RPMI8226 (cell line): ENCODE results near the gene L1TD1.
"Not testable (repeated sequence)": the region's sequence is repeated elsewhere in the genome, so short reads cannot be mapped to it uniquely, and the experiment has no call there.

Experiments
- DNase-seq: peaks from one replicate; pipeline ENCODE4 v3.0.0-alpha.2; 2015

Gene L1TD1

GRCh38 chr1:62198781-62199125 lies 4.1 kb downstream of the L1TD1 start:
- DNase-seq, result no peak

- DNase-seq, result no peak
Measured at GRCh38 chr1:62207187-62207586, 12.5 kb downstream of the L1TD1 start.

GRCh38 chr1:62208087-62208486 lies 13.4 kb downstream of the L1TD1 start:
- no peak for DNase-seq

DNA sequence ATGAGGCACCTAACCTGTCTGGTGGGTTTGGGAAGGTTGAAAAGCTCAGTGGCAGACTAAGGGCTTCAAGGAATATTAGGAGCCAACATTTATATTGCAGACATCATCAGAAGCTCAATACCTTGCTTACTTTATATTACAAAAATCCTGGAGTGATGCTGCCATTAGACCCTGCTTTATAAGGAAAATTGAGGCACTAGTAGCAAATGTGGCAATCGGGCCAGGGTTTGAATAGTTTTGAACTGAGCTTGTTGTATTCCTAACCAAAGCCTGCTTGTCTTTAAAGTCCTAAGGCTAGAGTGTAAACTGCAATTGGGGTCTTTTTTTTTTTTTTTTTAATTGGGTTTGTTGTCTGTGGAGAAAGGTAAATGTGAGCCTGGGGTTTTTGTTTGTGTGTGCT lies 14.3 kb downstream of the L1TD1 start:
- DNase-seq, result no peak

GRCh38 chr1:62209931-62210595 lies 15.4 kb downstream of the L1TD1 start:
- peak; percentile 19 for DNase-seq

- no peak for DNase-seq
Measured at GRCh38 chr1:62210960-62211359, 16.3 kb downstream of the L1TD1 start.

GRCh38 chr1:62212411-62212810 lies 17.8 kb downstream of the L1TD1 start:
- DNase-seq, result no peak

DNA sequence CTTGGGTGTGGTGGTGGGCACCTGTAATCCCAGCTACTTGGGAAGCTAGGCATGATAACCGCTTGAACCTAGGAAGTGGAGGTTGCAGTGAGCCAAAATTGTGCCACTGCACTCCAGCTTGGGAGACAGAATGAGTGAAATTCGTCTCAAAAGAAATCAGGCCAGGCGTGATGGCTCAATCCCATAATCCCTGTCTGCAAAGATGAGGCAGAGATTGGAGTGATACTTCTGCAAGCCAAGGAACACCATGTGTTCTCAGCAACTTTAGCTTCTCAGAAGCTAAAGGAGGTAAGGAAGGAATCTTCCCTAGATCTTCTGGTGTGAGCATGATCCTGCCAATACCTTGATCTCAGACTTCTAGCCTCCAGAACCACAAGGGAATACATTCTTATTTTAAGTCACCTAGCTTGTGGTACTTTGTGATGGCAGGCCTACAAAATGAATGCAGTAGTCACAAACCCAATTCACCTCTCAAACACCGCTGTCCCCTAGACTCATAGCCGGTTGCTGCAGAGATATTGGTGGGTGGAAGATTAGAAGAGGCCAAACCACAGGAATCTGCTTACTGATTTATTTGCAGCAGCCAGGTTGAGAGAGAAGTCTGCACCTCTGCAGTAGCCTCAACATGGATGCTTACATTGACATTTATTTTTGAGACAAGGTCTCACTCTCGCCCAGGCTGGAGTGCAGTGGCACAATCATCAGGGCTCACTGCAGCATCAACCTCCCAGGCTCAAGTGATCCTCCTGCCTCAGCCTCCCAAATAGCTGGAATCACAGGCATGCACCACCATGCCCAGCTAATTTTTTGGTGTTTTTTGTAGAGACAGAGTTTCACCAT lies 18.6 kb downstream of the L1TD1 start:
- DNase-seq, result no peak

- DNase-seq, result no peak
Measured at GRCh38 chr1:62218604-62219003, 24.0 kb downstream of the L1TD1 start.

DNA sequence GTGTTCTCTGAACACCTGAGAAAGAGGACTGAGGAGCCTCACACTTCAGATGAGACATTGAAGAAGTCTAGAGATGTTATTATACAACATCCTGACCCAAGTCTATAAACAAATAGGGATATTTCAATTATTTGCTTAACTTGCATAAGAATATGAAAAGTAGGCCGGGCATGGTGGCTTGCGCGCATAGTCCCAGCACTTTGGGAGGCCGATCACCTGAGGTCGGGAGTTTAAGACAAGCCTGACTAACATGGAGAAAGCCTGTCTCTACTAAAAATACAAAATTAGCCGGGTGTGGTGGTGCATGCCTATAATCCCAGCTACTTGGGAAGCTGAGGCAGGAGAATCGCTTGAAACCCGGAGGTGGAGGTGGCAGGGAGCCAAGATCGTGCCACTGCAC lies 25.8 kb downstream of the L1TD1 start:
- not testable (repeated sequence) for DNase-seq

GRCh38 chr1:62221171-62221570 lies 26.5 kb downstream of the L1TD1 start:
- no peak for DNase-seq

- no peak for DNase-seq
Measured at GRCh38 chr1:62222321-62222720, 27.7 kb downstream of the L1TD1 start.

DNA sequence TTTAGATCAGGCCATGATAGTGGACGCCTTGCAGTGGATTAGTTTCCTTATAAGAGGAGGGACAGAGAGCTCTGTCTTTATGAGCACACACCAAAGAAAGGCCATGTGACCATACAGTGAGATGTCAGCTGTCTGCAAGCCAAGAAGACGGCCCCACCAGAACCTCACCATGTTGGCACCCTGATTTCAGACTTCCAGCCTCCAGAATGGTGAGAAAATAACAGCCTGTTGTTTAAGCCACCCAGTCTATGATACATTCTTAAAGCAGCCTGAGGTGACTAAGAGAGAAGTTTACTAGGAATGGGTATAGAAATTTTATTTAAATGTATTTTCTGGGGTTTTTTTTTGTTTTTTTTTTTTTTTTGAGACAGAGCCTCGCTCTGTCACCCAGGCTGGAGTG lies 29.5 kb downstream of the L1TD1 start:
- no peak for DNase-seq

DNA sequence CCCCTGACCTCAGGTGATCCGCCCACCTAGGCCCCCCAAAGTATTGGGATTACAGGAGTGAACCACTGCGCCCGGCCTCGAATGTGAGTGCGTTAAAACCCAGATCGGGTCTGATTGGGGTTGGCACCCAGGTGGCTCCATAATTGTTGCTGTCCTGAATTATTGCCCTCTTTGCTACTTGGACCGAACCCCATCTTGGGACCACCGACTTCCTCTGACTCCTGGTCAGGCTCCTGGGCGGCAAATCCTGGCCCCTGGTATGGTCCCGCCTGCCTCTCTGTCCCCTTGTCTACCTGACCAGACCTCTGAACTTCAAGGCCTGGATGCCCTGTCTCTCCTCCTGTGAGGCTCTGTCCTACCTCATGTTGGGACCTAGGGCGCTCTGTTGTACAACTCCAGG lies 32.8 kb downstream of the L1TD1 start:
- no peak for DNase-seq

GRCh38 chr1:62228136-62228882 lies 33.7 kb downstream of the L1TD1 start:
- DNase-seq, result no peak

GRCh38 chr1:62228883-62229187 lies 34.2 kb downstream of the L1TD1 start:
- no peak for DNase-seq

DNA sequence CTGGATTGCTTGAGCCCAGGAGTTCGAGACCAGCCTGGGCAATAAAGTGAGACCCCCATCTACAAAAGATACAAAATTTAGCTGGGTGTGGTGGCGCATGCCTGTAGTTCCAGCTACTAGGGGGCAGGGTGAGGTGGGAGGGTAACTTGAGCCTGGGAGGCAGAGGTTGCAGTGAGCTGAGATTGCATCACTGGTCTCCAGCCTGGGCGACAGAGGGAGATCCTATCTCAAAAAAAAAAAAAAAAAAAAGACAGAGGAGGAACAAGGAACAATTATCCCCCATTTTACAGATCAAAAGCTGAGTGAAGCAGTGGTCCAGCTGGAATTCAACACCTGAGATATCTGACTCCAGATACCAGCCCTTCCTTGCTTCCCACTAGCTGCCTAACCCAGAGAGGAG lies 34.8 kb downstream of the L1TD1 start:
- DNase-seq, result no peak

DNA sequence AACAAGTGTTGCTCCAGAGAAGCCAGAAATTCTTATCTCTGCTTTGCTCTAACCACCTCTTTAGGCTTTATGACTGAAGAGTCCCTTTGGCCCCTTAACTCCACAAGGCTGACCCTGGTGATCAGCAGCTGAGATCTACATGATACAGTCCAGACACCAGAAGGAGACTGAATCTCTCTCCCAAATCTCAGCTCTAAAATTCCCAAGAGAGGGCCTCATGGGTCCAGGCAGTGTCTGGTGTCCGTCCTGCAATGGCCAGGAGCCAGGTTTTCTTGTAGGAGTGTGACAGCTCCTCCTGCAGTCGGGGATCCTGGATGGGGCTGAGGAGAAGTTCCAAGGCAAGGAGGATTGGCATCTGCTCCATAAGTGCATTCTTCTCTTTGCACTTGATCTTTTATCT lies 35.3 kb downstream of the L1TD1 start:
- no peak for DNase-seq

DNA sequence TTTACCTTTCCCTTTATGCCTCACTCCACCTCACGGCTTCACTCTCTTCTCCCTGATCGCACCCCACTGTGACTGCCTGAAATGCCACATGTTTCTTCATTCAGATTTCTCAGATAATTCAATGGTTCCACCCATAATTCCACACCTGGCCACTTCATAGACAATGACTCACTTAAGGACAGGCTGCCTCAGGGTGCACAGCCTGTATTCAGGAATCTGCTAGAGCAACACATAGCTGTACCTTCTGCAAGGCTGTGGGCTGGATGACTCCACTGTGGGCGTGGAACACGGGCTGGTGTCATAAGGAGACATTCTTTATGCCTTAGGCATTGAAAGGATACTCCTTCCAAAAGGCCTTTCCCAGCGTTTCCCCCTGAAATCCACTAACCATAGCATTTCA lies 36.1 kb downstream of the L1TD1 start:
- DNase-seq, result no peak

- DNase-seq, result no peak
Measured at GRCh38 chr1:62232871-62233278, 38.2 kb downstream of the L1TD1 start.

- DNase-seq, result no peak
Measured at GRCh38 chr1:62233926-62234450, 39.3 kb downstream of the L1TD1 start.

DNA sequence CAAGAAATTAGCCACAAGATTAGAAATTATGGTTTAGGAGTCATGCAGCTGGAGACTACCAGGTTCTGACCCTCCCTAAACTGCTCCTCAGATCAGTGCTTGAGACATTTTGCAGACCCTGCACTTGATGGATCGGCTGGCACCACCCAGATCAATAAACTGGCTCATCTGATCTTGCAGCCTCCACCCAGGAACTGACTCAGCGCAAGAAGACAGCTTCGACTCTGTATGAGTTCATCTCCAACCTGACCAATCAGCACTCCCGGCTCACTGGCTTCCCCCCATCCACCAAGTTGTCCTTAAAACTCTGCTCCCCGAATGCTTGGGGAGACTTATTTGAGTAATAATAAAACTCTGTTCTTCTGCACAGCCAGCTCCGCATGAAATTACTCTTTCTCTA lies 40.0 kb downstream of the L1TD1 start:
- DNase-seq, result no peak

DNA sequence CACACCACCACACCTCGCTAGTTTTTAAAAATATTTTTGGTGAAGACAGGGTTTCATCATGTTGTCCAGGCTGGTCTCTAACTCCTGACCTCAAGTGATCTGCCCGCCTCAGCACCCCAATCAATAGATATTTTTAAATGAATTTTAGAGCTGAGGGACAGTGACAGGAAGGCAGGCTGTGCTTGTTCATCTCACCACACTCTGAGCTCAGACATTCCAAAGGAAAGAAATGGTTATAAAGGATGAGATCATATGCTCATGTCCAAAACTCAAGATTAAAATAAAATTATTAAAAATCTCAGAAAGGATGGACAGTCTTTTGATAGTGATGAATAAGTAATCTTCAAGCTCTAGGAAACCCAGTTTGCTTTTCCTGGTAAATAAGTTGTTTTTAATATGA lies 40.9 kb downstream of the L1TD1 start:
- no peak for DNase-seq

GRCh38 chr1:62237361-62237760 lies 42.7 kb downstream of the L1TD1 start:
- no peak for DNase-seq
